HEK293T (cell line): Measurements from ENCODE around the gene ARL9.

Experiments
- CTCF ChIA-PET: fragments of 350-600 bp; formaldehyde crosslinking; extraction: SDS; loops from one replicate; lab custom pipeline; 2021; ENCODE audit warnings: antibody characterized with exemption, inconsistent platforms; lab: Yijun Ruan, JAX
- POLR2A ChIA-PET: fragments of 350-600 bp; formaldehyde crosslinking; extraction: SDS; loops from one replicate; lab custom pipeline; 2020; ENCODE audit warnings: antibody characterized with exemption, inconsistent platforms; lab: Yijun Ruan, JAX
- DNase-seq: peaks from one replicate; pipeline ENCODE4 v3.0.0; 2012; ENCODE audit warnings: mixed read lengths; ENCODE audit errors: extremely low spot score
- ARNT ChIP-seq: fragments of 450-650 bp; IDR thresholded peaks from 2 replicates; pipeline ENCODE4 v1.6.1; 2017; ENCODE audit warnings: mild to moderate bottlenecking
- BHLHE40 ChIP-seq: fragments of 450-650 bp; IDR thresholded peaks from 2 replicates; pipeline ENCODE4 v1.6.1; 2016; ENCODE audit warnings: mild to moderate bottlenecking, moderate library complexity, borderline replicate concordance
- CTBP1 ChIP-seq: fragments of 450-650 bp; IDR thresholded peaks from 2 replicates; pipeline ENCODE4 v1.6.1; 2016; ENCODE audit warnings: borderline replicate concordance
- ELF4 ChIP-seq: fragments of 450-650 bp; IDR thresholded peaks from 2 replicates; pipeline ENCODE4 v1.6.1; 2017; ENCODE audit warnings: antibody characterized with exemption
- FOXA1 ChIP-seq: fragments of 450-650 bp; IDR thresholded peaks from 2 replicates; pipeline ENCODE4 v1.6.1; 2016; ENCODE audit warnings: mild to moderate bottlenecking
- FOXK2 ChIP-seq: fragments of 450-650 bp; IDR thresholded peaks from 2 replicates; pipeline ENCODE4 v1.6.1; 2016; ENCODE audit warnings: mild to moderate bottlenecking
- FOXM1 ChIP-seq: fragments of 450-650 bp; IDR thresholded peaks from 2 replicates; pipeline ENCODE4 v1.6.1; 2017; ENCODE audit warnings: mild to moderate bottlenecking, borderline replicate concordance
- HDGF ChIP-seq: fragments of 450-650 bp; IDR thresholded peaks from 2 replicates; pipeline ENCODE4 v1.6.1; 2017; ENCODE audit warnings: antibody characterized with exemption, borderline replicate concordance
- L3MBTL2 ChIP-seq: fragments of 450-650 bp; conservative IDR thresholded peaks from 2 replicates; pipeline ENCODE4 v1.6.1; 2016; ENCODE audit warnings: mild to moderate bottlenecking
- LEF1 ChIP-seq: fragments of 450-650 bp; IDR thresholded peaks from 2 replicates; pipeline ENCODE4 v1.6.1; 2017; ENCODE audit warnings: mild to moderate bottlenecking, borderline replicate concordance
- NFRKB ChIP-seq: fragments of 450-650 bp; IDR thresholded peaks from 2 replicates; pipeline ENCODE4 v1.6.1; 2016; ENCODE audit warnings: mild to moderate bottlenecking, moderate library complexity
- SP1 ChIP-seq: fragments of 450-650 bp; IDR thresholded peaks from 2 replicates; pipeline ENCODE4 v1.6.1; 2017
- SUZ12 ChIP-seq: fragments of 450-650 bp; IDR thresholded peaks from 2 replicates; pipeline ENCODE4 v1.6.1; 2016; ENCODE audit warnings: mild to moderate bottlenecking
- TARDBP ChIP-seq: fragments of 450-650 bp; IDR thresholded peaks from 2 replicates; pipeline ENCODE4 v1.6.1; 2016
- ZNF384 ChIP-seq: fragments of 450-650 bp; IDR thresholded peaks from 2 replicates; pipeline ENCODE4 v1.6.1; 2016
- TF ChIP-seq, protein P1 (sequence below): fragments of 450-650 bp; IDR thresholded peaks from 2 replicates; pipeline ENCODE4 v1.6.1; 2016

ARL9 gene

DNA sequence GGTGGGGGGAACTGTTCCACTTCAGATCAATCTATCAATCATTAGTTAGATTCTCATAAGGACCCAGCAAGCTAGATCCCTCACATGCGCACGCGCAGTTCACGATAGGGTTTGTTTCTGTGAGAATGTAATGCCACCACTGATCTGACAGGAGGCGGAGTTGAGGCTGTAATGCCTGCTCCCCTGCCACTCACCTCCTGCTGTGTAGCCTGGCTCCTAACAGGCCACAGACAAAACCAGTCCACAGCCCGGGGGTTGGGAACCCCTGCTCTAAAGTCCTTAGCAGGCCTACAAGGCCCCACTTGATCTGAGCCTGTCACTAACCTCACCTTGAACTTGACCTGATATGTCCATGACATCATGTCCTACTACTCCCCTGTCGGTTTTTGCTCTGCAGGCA is 30.3 kb downstream of the ARL9 start:
- ChIA-PET POLR2A (no interaction called here), CTCF (no interaction called here)
- no peak for TF ChIP-seq ARNT
- DNase-seq, result no peak

DNA sequence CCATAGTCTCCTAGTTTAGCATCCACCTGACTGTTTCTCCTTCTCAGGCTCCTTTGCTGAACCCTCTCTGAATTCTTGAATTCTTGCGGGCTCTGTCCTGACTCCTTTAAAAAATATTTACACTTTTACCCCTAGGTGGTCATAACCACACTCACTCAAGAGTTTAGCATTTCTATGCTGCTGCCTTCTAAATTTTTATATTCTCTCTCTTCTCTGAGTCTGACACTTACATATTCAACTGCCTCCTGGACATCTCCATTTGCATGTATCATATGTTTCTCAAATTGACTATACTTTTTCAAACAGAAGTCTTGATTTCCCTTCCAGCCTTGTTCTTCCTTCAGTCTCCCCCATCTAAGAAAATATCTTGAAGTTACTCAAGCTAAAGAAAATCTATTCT is 31.6 kb downstream of the ARL9 start:
- TF ChIP-seq LEF1 (no peak), BHLHE40 (no peak), FOXM1 (no peak), SUZ12 (no peak), ARNT (no peak), TARDBP (no peak)
- TF ChIP-seq, protein P1, sequence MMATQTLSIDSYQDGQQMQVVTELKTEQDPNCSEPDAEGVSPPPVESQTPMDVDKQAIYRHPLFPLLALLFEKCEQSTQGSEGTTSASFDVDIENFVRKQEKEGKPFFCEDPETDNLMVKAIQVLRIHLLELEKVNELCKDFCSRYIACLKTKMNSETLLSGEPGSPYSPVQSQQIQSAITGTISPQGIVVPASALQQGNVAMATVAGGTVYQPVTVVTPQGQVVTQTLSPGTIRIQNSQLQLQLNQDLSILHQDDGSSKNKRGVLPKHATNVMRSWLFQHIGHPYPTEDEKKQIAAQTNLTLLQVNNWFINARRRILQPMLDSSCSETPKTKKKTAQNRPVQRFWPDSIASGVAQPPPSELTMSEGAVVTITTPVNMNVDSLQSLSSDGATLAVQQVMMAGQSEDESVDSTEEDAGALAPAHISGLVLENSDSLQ, result no peak
- ChIA-PET CTCF (no interaction called here), POLR2A (no interaction called here)
- DNase-seq, result no peak

- POLR2A ChIA-PET, result no interaction called here
- CTCF ChIA-PET, result no interaction called here
- DNase-seq, result no peak
- TF ChIP-seq FOXA1 (no peak), NFRKB (no peak), BHLHE40 (no peak), ZNF384 (no peak), FOXK2 (no peak), ARNT (no peak), CTBP1 (no peak), FOXM1 (no peak)
Measured at GRCh38 chr4:56540826-56541225, 35.2 kb downstream of the ARL9 start.

GRCh38 chr4:56544573-56545131 is 39.1 kb downstream of the ARL9 start:
- TF ChIP-seq LEF1, result no peak
- peak; percentile 79 for TF ChIP-seq ZNF384
- TF ChIP-seq, protein P1, result no peak
- TF ChIP-seq L3MBTL2, result peak; percentile 77
- ChIA-PET POLR2A (interaction anchor here (1.0 to 1.4 kb wide), 3 partner anchors 77 to 157 kb away, joined by 3 to 5 read pairs (median 3); partner anchors contain the start of genes AASDH, PAICS and PPAT), CTCF (interaction anchor here (0.6 to 2.3 kb wide), 11 partner anchors 13 to 596 kb away, joined by 3 to 7 read pairs (median 3); partner anchors contain the start of gene CEP135)
- peak; percentile 91 for DNase-seq

DNA sequence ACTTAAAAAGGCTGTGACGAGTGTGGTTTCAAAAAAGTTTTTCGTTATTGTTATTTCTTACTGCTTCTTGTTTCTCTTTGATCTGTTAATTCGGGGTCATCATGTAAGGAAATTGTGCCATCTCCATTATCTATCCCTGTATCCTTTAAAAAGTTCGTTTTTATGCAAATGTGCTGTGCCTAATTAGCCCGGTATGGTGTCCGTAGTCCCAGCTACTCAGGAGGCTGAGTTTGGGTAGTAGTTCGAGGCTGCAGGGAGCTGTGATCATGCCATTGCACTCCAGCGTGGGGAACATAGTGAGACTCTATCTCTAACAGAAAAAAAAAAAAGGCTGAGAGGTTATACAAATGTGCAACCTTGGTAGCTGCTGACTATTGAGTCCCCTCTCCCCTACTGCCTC is 45.1 kb downstream of the ARL9 start:
- no peak for DNase-seq
- ChIA-PET POLR2A (no interaction called here), CTCF (no interaction called here)
- TF ChIP-seq ZNF384 (no peak), NFRKB (no peak), SUZ12 (no peak), ARNT (no peak), ELF4 (no peak), FOXK2 (no peak), LEF1 (no peak), FOXA1 (no peak), SP1 (no peak), FOXM1 (no peak), CTBP1 (no peak)
- TF ChIP-seq, protein P1, result no peak

- no peak for DNase-seq
- POLR2A ChIA-PET, result no interaction called here
- TF ChIP-seq, protein P1, result no peak
- TF ChIP-seq ARNT, result no peak
- TF ChIP-seq TARDBP, result no peak
- no peak for TF ChIP-seq ELF4
- TF ChIP-seq SUZ12, result no peak
- no peak for TF ChIP-seq BHLHE40
- TF ChIP-seq CTBP1, result no peak
- TF ChIP-seq FOXM1, result no peak
- TF ChIP-seq SP1, result no peak
- CTCF ChIA-PET, result no interaction called here
Measured at GRCh38 chr4:56551516-56551915, 45.9 kb downstream of the ARL9 start.

DNA sequence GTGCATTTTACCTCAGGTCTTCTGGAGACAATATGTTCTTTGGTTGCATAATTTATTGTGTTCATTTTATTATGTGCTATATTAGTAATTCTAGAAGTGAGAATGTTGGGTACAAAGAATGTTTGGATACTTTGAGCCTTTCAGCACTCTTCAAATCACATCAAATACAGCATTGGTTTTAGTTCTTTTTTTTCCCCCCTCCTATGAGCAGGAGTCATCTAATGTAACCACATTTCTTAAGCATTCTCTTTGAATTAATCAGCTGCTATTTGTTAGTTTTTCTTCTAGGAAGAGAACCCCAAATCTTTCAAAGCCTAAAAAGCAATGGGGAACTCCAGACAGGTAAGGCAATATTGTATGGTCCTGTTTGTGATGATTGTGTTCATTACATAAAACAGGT is 46.7 kb downstream of the ARL9 start:
- ChIA-PET CTCF (no interaction called here), POLR2A (no interaction called here)
- DNase-seq, result no peak
- TF ChIP-seq HDGF (no peak), CTBP1 (no peak), FOXM1 (no peak), TARDBP (no peak), FOXA1 (no peak), SUZ12 (no peak), NFRKB (no peak)
- TF ChIP-seq, protein P1, result no peak
